Stomach (tissue), 9 donors: ENCODE results near the gene USP6NL. TPM values are rescaled to one million over a fixed set of nuclear protein-coding genes. Genes with fewer than 3 reads are reported as not detected.

Source experiments
- DNase-seq, 2 donors: peaks; one replicate each; pipeline versions ENCODE4 v3.0.0 to v3.0.0-alpha.2; 2013 to 2019
- H3K27ac ChIP-seq, 5 donors: fragments of 200-600 bp in 4 of 5; sonication (generic) in 4 of 5; one replicate each; pipeline ENCODE4 v1.5.1; 2013 to 2019; ENCODE audit warnings: mild to moderate bottlenecking in 1 of 5, moderate library complexity in 1 of 5
- H3K27me3 ChIP-seq, 3 donors: fragments of 200-600 bp; sonication (generic); one replicate each; pipeline ENCODE4 v1.5.1; 2017 to 2019; ENCODE audit warnings: mixed run types in 1 of 3
- H3K36me3 ChIP-seq, 4 donors: fragments of 200-600 bp; sonication (generic); 1 replicate in 3 of 4; 2 replicates in 1 of 4; pipeline ENCODE4 v1.5.1; 2016 to 2019
- H3K4me1 ChIP-seq, 4 donors: fragments of 200-600 bp; sonication (generic); one replicate each; pipeline ENCODE4 v1.5.1; 2016 to 2019
- H3K4me3 ChIP-seq, 4 donors: fragments of 200-600 bp; sonication (generic) in 3 of 4; one replicate each; pipeline ENCODE4 v1.5.1; 2016 to 2019; ENCODE audit warnings: mild to moderate bottlenecking in 1 of 4
- H3K9me3 ChIP-seq, 4 donors: fragments of 200-600 bp; sonication (generic); one replicate each; pipeline ENCODE4 v1.5.1; 2016 to 2019
- EP300 ChIP-seq: sonication (generic); formaldehyde crosslinking; IDR thresholded peaks from one replicate; pipeline ENCODE4 v1.6.1; 2017; ENCODE audit warnings: antibody characterized with exemption
- POLR2A ChIP-seq, 4 donors: fragments of 450-650 bp; IDR thresholded peaks; one replicate each; pipeline ENCODE4 v1.6.1; 2016; ENCODE audit warnings: antibody characterized with exemption in 4 of 4, control low read depth in 2 of 4, mild to moderate bottlenecking in 1 of 4, moderate library complexity in 1 of 4
- POLR2AphosphoS5 ChIP-seq, 3 donors: sonication (generic); formaldehyde crosslinking; IDR thresholded peaks; one replicate each; pipeline ENCODE4 v1.6.1; 2016; ENCODE audit warnings: antibody characterized with exemption in 3 of 3
- whole genome bisulfite sequencing, 5 donors: extraction: QIAGEN DNeasy Blood & Tissue Kit in 3 of 5; methylation state at CpG; one replicate each; pipeline versions ENCODE4 v1.1.5 to v1.1.7; 2013 to 2018; 5-methylcytosine and 5-hydroxymethylcytosine counted together
- intact Hi-C: fragments of 100-400 bp; cut with DNase I; formaldehyde crosslinking; loops from one replicate; pipeline ENCODE4 v1.15.1; 2023; ENCODE audit warnings: low total_unique reads
- polyA plus RNA-seq, 3 donors: library from polyadenylated mRNA; stranded (reverse); fragments of 200-250 nt; gene quantifications; one replicate each; pipeline ENCODE4 v1.2.3, GENCODE V29; 2013
- total RNA-seq, 5 donors: library from RNA; depleted of rRNA; stranded (reverse); fragments of >200 nt; gene quantifications; one replicate each; pipeline versions ENCODE4 v1.1.0 to v1.2.3, GENCODE V29; 2014 to 2016
- TF ChIP-seq, protein P1 (sequence below), 7 experiments: fragments of 450-650 bp in 4 of 7; fragments of 200-600 bp in 3 of 7; sonication (generic) in 3 of 7; IDR thresholded peaks; one replicate each; pipeline ENCODE4 v1.5.1; 2016 to 2019; ENCODE audit warnings: antibody characterized with exemption in 7 of 7, control low read depth in 2 of 7, mild to moderate bottlenecking in 1 of 7
- donor health status: healthy with polysubstance abuse.
- donor health status: Bipolar disorder and iron deficiency.
- donor health status: healthy.

USP6NL gene
- total and polyA plus RNA-seq, 8 donors: 4.7 to 31.5 (median 6.3) TPM

DNA sequence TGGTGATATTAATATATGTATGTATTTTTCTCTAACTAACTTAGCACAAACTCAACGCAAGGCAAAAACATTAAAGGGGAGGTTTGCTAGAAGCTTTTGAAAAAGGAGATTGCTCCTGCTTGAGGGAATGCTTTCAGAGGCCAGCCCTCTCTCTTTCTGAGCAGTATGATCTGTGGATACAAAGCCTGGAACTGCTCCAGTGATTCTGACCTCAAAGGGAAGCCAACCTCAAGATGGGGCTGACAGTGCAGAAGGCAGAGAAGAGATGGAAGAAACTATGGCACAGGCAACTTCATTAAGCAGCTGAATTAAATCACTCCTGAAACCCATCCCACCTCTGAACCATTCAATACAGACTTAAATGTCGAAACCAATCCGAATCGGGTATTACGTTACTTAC, 102.4 kb downstream of the USP6NL start:
- DNase-seq: no peak
- no peak for TF ChIP-seq POLR2A (IDR thresholded peaks at IDR 0.05)
- no peak for TF ChIP-seq POLR2AphosphoS5 (IDR thresholded peaks at IDR 0.05)
- TF ChIP-seq EP300: no peak
- TF ChIP-seq, protein P1, sequence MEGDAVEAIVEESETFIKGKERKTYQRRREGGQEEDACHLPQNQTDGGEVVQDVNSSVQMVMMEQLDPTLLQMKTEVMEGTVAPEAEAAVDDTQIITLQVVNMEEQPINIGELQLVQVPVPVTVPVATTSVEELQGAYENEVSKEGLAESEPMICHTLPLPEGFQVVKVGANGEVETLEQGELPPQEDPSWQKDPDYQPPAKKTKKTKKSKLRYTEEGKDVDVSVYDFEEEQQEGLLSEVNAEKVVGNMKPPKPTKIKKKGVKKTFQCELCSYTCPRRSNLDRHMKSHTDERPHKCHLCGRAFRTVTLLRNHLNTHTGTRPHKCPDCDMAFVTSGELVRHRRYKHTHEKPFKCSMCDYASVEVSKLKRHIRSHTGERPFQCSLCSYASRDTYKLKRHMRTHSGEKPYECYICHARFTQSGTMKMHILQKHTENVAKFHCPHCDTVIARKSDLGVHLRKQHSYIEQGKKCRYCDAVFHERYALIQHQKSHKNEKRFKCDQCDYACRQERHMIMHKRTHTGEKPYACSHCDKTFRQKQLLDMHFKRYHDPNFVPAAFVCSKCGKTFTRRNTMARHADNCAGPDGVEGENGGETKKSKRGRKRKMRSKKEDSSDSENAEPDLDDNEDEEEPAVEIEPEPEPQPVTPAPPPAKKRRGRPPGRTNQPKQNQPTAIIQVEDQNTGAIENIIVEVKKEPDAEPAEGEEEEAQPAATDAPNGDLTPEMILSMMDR (IDR thresholded peaks at IDR 0.05): no peak
- Histone ChIP-seq H3K4me3 (no peak overlapping the region), H3K4me1 (no peaks in the 10 kb centered on the region), H3K27me3 (no peaks in the 10 kb centered on the region), H3K27ac (no peak overlapping the region), H3K9me3 (no peaks in the 10 kb centered on the region), H3K36me3 (peaks cover 0 to 12% (median 8%) of the 10 kb centered on the region in 4 donors)
- WGBS, 5 donors: 92 to 99% (median 95%) methylated on average over 5 of the region's 5 CpGs
- intact Hi-C loops: no loop called here

DNA sequence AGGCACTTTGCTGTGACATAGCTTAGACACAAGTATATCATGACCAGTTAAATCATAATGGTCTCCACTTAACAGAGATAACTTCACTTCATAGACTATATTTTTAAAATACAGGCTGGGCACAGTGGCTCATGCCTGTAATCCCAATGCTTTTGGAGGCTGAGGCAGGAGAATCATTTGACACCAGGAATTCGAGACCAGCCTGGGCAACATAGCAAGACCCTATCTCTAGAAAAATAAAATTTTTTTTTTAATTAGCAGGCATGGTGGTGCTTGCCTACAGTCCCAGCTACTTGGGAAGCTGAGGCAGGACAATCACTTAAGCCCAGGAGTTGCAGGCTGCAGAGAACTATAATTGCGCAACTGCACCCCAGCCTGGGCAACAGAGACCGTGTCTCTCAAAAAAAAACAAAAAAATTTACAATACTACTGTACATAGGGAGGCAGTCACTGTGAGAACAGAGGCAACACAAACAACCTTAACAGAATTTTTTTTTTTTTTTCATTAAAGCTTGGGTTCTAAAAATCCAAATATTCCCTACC, 105.1 kb downstream of the USP6NL start:
- no peak overlapping the region for H3K27ac ChIP-seq
- peaks cover 0 to 12% (median 8%) of the 10 kb centered on the region in 4 donors for H3K36me3 ChIP-seq
- no peak overlapping the region for H3K4me3 ChIP-seq
- TF ChIP-seq, protein P1 (IDR thresholded peaks at IDR 0.05): no peak
- TF ChIP-seq POLR2AphosphoS5 (IDR thresholded peaks at IDR 0.05) (no peak), EP300 (no peak), POLR2A (IDR thresholded peaks at IDR 0.05) (no peak)
- DNase-seq: no peak
- 86 to 96% (median 89%) methylated on average over 3 of the region's 3 CpGs for WGBS, 5 donors
- intact Hi-C loops: no loop called here
- no peaks in the 10 kb centered on the region for H3K27me3 ChIP-seq
- H3K4me1 ChIP-seq: no peaks in the 10 kb centered on the region
- H3K9me3 ChIP-seq: no peaks in the 10 kb centered on the region

DNA sequence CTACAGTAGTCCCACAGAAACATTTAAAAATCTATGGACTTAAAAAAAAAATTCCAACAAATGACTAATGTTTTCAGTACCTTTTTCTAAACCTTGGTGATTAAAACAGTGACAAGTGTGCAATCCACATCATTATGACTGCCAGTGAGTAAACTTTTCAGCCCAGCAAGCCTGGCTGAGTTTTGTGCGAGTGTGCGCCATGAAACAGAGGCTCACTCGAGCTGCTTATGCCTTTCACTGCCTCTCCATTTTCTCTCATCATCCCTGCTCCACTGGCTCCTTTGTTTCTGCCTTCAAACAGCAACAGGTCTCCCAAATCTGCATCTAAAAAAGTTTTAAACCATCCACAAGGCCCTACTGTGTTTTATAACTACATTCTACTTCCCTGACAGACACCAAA, 105.8 kb downstream of the USP6NL start:
- DNase-seq: no peak
- intact Hi-C loops: no loop called here
- no peak overlapping the region for H3K4me3 ChIP-seq
- H3K27me3 ChIP-seq: no peaks in the 10 kb centered on the region
- peaks cover 0 to 12% (median 8%) of the 10 kb centered on the region in 4 donors for H3K36me3 ChIP-seq
- H3K9me3 ChIP-seq: no peaks in the 10 kb centered on the region
- H3K27ac ChIP-seq: no peak overlapping the region
- 81 to 86% (median 82%) methylated on average over 3 of the region's 3 CpGs for WGBS, 5 donors
- no peaks in the 10 kb centered on the region for H3K4me1 ChIP-seq
- TF ChIP-seq POLR2AphosphoS5 (IDR thresholded peaks at IDR 0.05): no peak
- TF ChIP-seq POLR2A (IDR thresholded peaks at IDR 0.05): no peak
- TF ChIP-seq, protein P1 (IDR thresholded peaks at IDR 0.05): no peak
- TF ChIP-seq EP300: no peak

DNA sequence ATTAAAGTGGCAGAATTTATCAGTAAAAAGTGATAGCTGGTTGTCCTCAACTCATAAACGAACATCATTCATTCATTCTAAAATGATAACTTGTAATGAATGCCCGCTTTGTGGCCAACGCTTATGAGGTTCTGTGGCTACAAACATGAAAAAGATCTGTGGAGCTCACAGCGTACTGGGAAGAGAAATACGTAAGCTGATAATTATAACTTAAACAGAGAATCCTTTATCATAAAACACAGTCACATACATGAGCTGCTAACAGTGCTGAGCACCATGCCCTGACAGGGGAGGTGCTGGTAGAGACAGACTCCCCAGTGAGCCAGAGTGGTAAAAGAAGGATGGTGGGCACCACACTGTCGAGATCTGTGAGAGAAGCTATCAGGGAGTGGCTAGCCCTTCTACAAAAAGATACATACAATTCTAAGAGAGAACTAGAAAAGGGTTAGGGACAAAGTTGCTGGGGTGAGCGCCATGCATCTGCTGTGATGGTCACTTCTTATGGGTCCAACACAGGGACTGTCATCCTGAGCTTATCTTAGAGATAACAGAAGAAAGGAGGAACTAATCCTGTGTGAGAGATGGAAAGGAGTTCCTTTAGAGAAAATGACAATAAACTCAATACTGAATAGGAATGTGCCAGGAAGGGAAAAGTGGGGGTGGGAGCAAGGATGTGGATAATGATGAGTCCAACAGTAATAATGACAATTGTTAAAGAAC, 106.7 kb downstream of the USP6NL start:
- 89 to 94% (median 93%) methylated on average over 7 of the region's 7 CpGs for WGBS, 5 donors
- no peak for DNase-seq
- H3K4me3 ChIP-seq: no peak overlapping the region

More for the DNA sequence above, 106.7 kb downstream of the USP6NL start:
- Histone ChIP-seq H3K4me1 (no peaks in the 10 kb centered on the region), H3K9me3 (no peaks in the 10 kb centered on the region), H3K27ac (no peak overlapping the region), H3K36me3 (peaks cover 0 to 12% (median 9%) of the 10 kb centered on the region in 4 donors), H3K27me3 (no peaks in the 10 kb centered on the region)
- intact Hi-C loops: no loop called here
- TF ChIP-seq EP300 (no peak), POLR2A (IDR thresholded peaks at IDR 0.05) (no peak), POLR2AphosphoS5 (IDR thresholded peaks at IDR 0.05) (no peak)
- TF ChIP-seq, protein P1 (IDR thresholded peaks at IDR 0.05): no peak
